Measurements from ENCODE around the gene RIMS3. TPM values are rescaled to one million over a fixed set of nuclear protein-coding genes. Genes with fewer than 3 reads are reported as not detected.

Gene RIMS3
- total RNA-seq, 1 experiment from 2014 or later = 19.8 TPM

DNA sequence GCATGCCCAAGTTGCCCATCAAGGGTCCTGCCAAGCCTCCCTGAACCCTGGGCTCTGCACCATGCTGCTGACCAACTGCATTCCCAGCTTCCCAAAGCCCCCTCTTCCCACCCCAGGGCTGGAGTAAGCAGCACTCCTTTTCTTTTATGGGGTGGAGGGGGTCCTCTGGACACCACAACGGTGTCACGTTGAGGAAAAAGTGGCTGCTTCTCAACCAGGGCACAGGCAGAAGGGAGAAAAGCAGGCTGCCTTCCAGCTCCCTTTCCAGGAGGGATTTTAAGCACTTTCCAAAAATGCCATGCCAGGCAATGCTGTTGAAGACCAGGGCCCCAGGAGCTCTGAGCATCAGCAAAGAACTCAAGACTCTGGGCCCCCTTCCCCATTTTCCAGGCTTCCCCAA, 691 bp downstream of the RIMS3 start (continued):
- no peak for TF ChIP-seq NR3C1 (CRISPR knock-in tag; conservative IDR thresholded peaks at IDR 0.05; ENCODE audit: low read depth)
- TF ChIP-seq NR1H2 (CRISPR knock-in tag; IDR thresholded peaks at IDR 0.05) = no peak
- no peak for TF ChIP-seq JAZF1 (CRISPR knock-in tag; IDR thresholded peaks at IDR 0.05)
- TF ChIP-seq, protein P1, sequence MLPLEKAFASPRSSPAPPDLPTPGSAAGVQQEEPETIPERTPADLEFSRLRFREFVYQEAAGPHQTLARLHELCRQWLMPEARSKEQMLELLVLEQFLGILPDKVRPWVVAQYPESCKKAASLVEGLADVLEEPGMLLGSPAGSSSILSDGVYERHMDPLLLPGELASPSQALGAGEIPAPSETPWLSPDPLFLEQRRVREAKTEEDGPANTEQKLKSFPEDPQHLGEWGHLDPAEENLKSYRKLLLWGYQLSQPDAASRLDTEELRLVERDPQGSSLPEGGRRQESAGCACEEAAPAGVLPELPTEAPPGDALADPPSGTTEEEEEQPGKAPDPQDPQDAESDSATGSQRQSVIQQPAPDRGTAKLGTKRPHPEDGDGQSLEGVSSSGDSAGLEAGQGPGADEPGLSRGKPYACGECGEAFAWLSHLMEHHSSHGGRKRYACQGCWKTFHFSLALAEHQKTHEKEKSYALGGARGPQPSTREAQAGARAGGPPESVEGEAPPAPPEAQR (CRISPR knock-in tag; IDR thresholded peaks at IDR 0.05) = no peak

DNA sequence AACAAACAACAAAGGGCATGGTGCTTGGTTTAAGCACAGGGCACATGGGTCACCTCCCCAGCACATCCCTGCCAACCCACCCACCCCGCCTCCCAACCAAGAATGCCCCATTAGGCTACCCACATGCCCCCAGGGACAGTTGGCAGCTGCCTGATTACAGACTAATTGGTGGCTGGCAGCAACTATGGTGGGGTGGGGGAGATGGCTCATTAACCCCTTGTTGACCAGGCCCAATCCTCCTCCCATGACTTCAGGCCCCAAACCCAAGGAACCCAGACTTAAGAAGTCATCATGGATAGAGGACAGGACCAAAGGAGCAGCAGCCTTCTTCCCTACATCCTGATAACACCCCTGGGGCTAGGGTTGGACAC, 1.3 kb downstream of the RIMS3 start:
- H3K4me3 Mint-ChIP-seq = peak overlapping the region; percentile 75
- ChIA-PET CTCF (interaction anchor here (1.5 to 2.2 kb wide), 2 partner anchors 39 to 110 kb away, joined by 3 to 10 read pairs; no protein-coding TSS in a partner anchor), POLR2A (interaction anchor here (1.4 to 2.5 kb wide), 2 partner anchors 10 to 28 kb away, joined by 4 to 16 read pairs; partner anchors contain the start of gene NFYC)
- TF ChIP-seq ELF4 (CRISPR knock-in tag; IDR thresholded peaks at IDR 0.05; ENCODE audit: low read depth) (no peak), FOXJ3 (CRISPR knock-in tag; IDR thresholded peaks at IDR 0.05; ENCODE audit: borderline replicate concordance) (no peak), TCF7 (CRISPR knock-in tag; IDR thresholded peaks at IDR 0.05; ENCODE audit: low read depth) (no peak), PRRX2 (CRISPR knock-in tag; IDR thresholded peaks at IDR 0.05) (no peak), RORB (CRISPR knock-in tag; IDR thresholded peaks at IDR 0.05) (no peak), ZNF396 (CRISPR knock-in tag; IDR thresholded peaks at IDR 0.05; ENCODE audit: borderline replicate concordance) (no peak), CBFB (CRISPR knock-in tag; IDR thresholded peaks at IDR 0.05; ENCODE audit: low read depth) (no peak), ZNF423 (CRISPR knock-in tag; IDR thresholded peaks at IDR 0.05) (no peak), MXD4 (CRISPR knock-in tag; IDR thresholded peaks at IDR 0.05; ENCODE audit: borderline replicate concordance) (no peak), OVOL2 (CRISPR knock-in tag; IDR thresholded peaks at IDR 0.05; ENCODE audit: borderline replicate concordance) (no peak), NFYB (CRISPR knock-in tag; conservative IDR thresholded peaks at IDR 0.05; ENCODE audit: low read depth) (no peak), NR2C2 (CRISPR knock-in tag; IDR thresholded peaks at IDR 0.05) (no peak), CREM (CRISPR knock-in tag; IDR thresholded peaks at IDR 0.05) (no peak)
- TF ChIP-seq, protein P2, sequence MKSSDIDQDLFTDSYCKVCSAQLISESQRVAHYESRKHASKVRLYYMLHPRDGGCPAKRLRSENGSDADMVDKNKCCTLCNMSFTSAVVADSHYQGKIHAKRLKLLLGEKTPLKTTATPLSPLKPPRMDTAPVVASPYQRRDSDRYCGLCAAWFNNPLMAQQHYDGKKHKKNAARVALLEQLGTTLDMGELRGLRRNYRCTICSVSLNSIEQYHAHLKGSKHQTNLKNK (CRISPR knock-in tag; IDR thresholded peaks at IDR 0.05) = no peak
- TF ChIP-seq, protein P3, sequence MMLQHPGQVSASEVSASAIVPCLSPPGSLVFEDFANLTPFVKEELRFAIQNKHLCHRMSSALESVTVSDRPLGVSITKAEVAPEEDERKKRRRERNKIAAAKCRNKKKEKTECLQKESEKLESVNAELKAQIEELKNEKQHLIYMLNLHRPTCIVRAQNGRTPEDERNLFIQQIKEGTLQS (CRISPR knock-in tag; conservative IDR thresholded peaks at IDR 0.05) = no peak
- TF ChIP-seq, protein P4, sequence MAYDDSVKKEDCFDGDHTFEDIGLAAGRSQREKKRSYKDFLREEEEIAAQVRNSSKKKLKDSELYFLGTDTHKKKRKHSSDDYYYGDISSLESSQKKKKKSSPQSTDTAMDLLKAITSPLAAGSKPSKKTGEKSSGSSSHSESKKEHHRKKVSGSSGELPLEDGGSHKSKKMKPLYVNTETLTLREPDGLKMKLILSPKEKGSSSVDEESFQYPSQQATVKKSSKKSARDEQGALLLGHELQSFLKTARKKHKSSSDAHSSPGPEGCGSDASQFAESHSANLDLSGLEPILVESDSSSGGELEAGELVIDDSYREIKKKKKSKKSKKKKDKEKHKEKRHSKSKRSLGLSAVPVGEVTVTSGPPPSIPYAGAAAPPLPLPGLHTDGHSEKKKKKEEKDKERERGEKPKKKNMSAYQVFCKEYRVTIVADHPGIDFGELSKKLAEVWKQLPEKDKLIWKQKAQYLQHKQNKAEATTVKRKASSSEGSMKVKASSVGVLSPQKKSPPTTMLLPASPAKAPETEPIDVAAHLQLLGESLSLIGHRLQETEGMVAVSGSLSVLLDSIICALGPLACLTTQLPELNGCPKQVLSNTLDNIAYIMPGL (CRISPR knock-in tag; IDR thresholded peaks at IDR 0.05) = no peak
- TF ChIP-seq, protein P5, sequence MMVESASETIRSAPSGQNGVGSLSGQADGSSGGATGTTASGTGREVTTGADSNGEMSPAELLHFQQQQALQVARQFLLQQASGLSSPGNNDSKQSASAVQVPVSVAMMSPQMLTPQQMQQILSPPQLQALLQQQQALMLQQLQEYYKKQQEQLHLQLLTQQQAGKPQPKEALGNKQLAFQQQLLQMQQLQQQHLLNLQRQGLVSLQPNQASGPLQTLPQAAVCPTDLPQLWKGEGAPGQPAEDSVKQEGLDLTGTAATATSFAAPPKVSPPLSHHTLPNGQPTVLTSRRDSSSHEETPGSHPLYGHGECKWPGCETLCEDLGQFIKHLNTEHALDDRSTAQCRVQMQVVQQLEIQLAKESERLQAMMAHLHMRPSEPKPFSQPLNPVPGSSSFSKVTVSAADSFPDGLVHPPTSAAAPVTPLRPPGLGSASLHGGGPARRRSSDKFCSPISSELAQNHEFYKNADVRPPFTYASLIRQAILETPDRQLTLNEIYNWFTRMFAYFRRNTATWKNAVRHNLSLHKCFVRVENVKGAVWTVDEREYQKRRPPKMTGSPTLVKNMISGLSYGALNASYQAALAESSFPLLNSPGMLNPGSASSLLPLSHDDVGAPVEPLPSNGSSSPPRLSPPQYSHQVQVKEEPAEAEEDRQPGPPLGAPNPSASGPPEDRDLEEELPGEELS (CRISPR knock-in tag; IDR thresholded peaks at IDR 0.05) = no peak
- TF ChIP-seq, protein P1 (CRISPR knock-in tag; IDR thresholded peaks at IDR 0.05) = no peak
- H3K27ac Mint-ChIP-seq = no peak overlapping the region
- no peaks in the 10 kb centered on the region for H3K36me3 Mint-ChIP-seq
- H3K4me1 Mint-ChIP-seq = peaks cover 38% of the 10 kb centered on the region
- no peak for DNase-seq (ENCODE audit: low spot score)
- H3K27me3 Mint-ChIP-seq (ENCODE audit: low read depth) = no peaks in the 10 kb centered on the region; the same call in 1 of the 2 replicates
- no peaks in the 10 kb centered on the region for H3K9me3 Mint-ChIP-seq
- no peak for ATAC-seq

Data from WTC11 (cell line).